GDM1 (cell line): ENCODE measurements around the gene NEURL1.

Experiments
- DNase-seq: peaks from one replicate; lab custom pipeline; 2025; lab: John Stamatoyannopoulos, UW

NEURL1 gene

GRCh38 chr10:103547391-103547946 is 54.0 kb downstream of the NEURL1 start:
- no peak for DNase-seq

GRCh38 chr10:103548006-103548405 is 54.5 kb downstream of the NEURL1 start:
- DNase-seq: no peak

DNA sequence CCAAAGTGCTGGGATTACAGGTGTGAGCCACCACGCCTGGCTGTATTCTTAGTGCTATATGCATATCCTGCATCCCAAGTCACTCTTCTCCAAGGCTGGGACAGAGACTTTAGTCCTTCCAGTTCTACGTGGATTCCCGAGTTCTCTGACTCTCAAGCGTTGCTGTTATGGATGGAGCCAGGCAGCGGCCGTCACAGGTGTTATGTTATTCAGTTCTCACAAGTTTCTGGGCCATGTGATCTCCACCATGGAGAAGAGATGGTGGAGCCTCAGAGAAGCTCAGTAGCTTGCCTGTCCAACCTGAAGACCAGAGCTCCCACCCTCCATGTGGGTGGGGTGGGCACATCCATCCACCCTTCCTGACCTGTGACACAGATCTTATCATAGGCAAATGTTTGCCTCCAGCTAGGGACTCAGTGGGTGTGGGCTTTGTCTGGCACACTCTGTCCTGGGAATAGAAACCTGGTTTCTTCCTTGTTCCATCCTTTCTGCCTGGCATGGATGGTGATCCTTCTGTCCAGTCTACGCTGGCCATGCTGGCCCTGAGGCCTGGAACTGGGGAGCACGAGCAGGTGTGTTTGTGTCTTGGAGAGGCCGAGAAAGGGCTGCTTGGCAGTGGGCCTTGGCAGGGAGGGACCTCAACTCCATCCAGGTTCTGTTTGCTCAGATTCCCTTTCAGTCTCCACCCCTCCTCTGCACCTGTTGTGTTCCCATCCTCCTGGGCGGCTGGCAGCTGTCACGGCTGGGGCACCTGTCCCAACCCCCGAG is 55.3 kb downstream of the NEURL1 start:
- no peak for DNase-seq

DNA sequence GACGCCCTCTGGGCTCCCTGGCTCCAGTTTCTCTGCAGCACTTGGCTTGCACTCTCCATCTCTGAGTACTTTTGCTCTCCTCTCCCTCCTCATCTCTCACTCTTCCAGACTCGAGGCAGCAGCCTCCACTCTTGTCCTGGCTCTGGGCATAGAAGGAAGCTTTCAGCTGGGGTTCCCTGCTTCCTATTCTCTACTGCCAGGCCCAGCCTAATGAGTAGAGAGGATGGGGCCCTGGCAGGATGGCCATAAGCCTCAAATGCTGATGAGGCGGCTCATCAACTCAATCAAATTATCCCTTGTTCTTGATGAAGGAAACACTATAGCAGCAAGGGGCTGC is 55.8 kb downstream of the NEURL1 start:
- no peak for DNase-seq

DNA sequence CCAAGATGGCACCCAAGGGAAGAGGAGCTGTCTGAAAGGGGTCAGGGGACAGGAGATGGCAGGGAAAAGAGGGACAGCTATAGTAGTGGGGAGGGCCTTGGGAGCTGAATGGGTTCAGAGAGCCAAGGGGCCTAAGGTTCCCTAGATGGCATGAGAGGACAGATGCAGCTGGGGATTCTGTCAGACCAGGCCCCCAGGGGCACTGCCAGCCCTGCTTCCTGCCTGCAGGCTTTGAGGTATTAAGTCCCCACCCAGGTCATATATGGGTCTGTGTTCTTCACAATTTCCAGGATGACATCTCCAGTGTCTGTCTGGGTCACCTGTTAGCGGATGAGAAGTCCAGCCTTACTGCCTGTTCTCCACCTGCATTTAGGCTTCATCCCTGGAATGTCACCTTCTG is 56.7 kb downstream of the NEURL1 start:
- no peak for DNase-seq

- DNase-seq: no peak
Measured at GRCh38 chr10:103551619-103552602, 58.4 kb downstream of the NEURL1 start.

GRCh38 chr10:103552856-103553742 is 59.6 kb downstream of the NEURL1 start:
- DNase-seq: no peak

- DNase-seq: no peak
Measured at GRCh38 chr10:103553743-103554487, 60.4 kb downstream of the NEURL1 start.

GRCh38 chr10:103554488-103555324 is 61.2 kb downstream of the NEURL1 start:
- no peak for DNase-seq

- no peak for DNase-seq
Measured at GRCh38 chr10:103555325-103555649, 61.8 kb downstream of the NEURL1 start.

GRCh38 chr10:103555712-103556111 is 62.2 kb downstream of the NEURL1 start:
- no peak for DNase-seq

DNA sequence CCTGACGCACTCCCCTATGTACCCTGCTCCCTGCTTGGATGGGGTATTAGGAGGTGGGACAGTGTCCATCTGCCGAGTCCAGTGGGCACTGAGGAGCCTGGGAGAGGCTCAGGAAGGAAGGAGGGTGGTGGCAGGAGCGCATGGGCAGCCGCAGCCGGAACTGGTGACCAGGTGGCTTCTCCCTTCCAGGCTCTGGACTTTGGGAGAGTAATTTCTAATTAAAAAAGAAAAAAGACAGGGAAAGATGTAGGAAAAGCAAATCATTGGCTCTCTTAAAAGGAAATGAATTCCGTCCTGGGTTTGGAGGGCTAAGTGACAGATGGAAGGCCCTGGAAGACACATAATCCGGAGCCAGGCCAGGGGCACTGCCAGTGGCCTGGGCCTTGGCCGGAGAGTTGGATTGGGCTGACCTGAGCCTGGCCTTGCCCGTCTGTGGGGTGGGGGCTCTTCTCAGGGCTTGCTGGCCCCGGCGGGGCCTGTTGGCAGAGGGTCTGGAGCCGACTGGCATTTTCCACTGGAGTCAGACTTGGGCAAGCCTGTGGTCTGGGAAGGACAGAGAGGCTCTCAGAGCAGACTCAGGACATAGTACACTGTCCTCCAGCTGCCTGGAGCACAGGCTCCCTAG is 63.0 kb downstream of the NEURL1 start:
- DNase-seq: no peak

DNA sequence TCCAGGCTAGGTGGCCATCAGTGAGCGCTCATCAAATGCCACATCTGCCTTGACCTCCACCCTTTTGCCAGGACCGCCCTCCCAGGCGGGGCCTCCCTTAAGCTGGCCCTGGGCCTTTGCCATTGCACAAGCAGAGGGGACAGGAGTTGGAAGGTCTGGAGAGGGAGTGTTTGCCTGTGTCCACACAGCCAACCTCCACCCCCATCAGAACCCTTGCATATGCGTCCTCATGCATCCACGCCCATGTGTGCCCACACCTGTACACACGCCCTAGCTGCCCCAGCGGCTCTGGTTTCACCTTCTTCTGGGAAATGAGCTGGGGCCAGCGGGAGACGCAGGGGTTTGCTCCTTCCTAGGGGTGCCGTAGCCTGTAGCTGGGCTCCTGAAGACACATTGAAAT is 64.0 kb downstream of the NEURL1 start:
- DNase-seq: no peak

DNA sequence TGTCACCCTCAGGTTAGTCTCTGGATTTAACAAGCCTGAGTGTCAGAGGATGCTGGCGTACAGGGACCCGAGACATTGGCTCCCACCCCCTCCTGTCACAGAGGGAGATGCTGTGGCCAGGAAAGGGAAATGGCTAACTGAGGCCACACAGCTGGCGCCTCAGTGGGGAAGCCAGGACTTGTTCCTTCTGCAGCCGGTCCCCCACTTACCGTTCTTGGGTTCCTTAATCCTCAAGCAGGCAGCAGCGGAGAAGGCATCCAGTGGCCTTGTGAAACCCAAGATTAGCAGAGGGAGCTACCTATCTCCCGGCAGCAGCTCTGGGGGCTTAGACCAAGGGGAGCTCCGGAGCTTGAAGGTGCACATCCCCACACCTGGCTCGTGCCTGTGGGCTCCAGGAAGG is 65.4 kb downstream of the NEURL1 start:
- DNase-seq: peak; percentile 38

- DNase-seq: no peak
Measured at GRCh38 chr10:103559776-103560175, 66.3 kb downstream of the NEURL1 start.

- no peak for DNase-seq
Measured at GRCh38 chr10:103560886-103561285, 67.4 kb downstream of the NEURL1 start.

- no peak for DNase-seq
Measured at GRCh38 chr10:103562383-103562782, 68.9 kb downstream of the NEURL1 start.

- DNase-seq: no peak
Measured at GRCh38 chr10:103563231-103564115, 70.0 kb downstream of the NEURL1 start.

- DNase-seq: no peak
Measured at GRCh38 chr10:103564116-103564501, 70.6 kb downstream of the NEURL1 start.
